T47D (cell line): ENCODE data around the gene RNLS.
"Not testable (repeated sequence)": the region's sequence is repeated elsewhere in the genome, so short reads cannot be mapped to it uniquely, and the experiment has no call there.

Experiments
- DNase-seq, 2 experiments: peaks; one replicate each; pipeline versions ENCODE4 v3.0.0 to v3.0.0-alpha.2; 2011 to 2012; ENCODE audit warnings: low read depth in 1 of 2, low spot score in 1 of 2
- JUND ChIP-seq: IDR thresholded peaks from 2 replicates; pipeline ENCODE4 v1.6.1; 2012; ENCODE audit warnings: low read depth
- in situ Hi-C: cut with HindIII; loops from 2 replicates; pipeline ENCODE4 v1.10.0; 2016; ENCODE audit warnings: low sequenced_read_pairs, low pct_unique_long_range_greater_than_20kb

The RNLS gene

GRCh38 chr10:88281592-88282347 is 301.3 kb downstream of the RNLS start:
- in situ Hi-C loops = no loop called here
- no peak for TF ChIP-seq JUND
- DNase-seq = no peak

GRCh38 chr10:88280518-88280917 is 302.6 kb downstream of the RNLS start:
- TF ChIP-seq JUND = no peak
- DNase-seq = no peak
- in situ Hi-C loops = no loop called here

DNA sequence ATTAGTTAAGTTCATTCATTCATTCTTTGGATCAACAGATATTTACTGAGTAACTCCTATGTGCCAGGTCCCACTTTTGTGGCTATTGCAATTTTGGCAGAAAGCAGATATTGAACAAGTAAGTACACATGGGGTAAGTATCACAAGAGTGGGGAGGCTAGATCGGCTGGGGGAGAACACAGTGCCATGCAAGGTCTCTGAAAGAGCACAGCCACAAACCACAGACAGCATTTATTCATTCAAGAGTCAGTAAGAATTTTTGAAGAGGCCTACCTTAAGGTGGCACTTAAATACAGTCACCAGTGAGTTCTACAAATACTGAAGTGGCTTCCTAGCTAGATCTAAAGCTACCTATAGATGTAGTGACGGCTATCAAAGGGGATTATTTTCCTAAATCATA is 304.2 kb downstream of the RNLS start:
- no peak for DNase-seq
- in situ Hi-C loops = no loop called here
- no peak for TF ChIP-seq JUND

- in situ Hi-C loops, DNase-seq: not testable (repeated sequence)
These were observed 306.2 kb downstream of the RNLS start for GRCh38 chr10:88276945-88277344.

DNA sequence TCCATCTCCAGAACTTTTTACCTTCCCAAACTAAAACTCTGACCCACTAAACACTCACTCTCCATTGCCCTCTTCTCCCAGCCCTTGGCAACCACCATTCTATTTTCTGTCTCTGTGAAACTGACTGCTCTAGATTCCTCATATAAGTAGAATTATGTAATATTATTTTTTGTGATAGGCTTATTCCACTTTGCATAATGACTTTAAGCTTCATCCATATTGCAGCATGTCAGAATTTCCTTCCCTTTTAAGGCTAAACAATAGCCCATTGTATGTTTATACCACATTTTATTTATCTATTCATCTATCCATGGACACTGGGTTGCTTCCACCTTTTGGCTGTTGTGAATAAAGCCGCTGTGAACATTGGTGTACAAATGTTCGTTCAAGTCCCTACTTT is 308.8 kb downstream of the RNLS start:
- no peak for DNase-seq
- TF ChIP-seq JUND = no peak
- in situ Hi-C loops = no loop called here

GRCh38 chr10:88273567-88273966 is 309.6 kb downstream of the RNLS start:
- no peak for DNase-seq
- in situ Hi-C loops = no loop called here
- no peak for TF ChIP-seq JUND

DNA sequence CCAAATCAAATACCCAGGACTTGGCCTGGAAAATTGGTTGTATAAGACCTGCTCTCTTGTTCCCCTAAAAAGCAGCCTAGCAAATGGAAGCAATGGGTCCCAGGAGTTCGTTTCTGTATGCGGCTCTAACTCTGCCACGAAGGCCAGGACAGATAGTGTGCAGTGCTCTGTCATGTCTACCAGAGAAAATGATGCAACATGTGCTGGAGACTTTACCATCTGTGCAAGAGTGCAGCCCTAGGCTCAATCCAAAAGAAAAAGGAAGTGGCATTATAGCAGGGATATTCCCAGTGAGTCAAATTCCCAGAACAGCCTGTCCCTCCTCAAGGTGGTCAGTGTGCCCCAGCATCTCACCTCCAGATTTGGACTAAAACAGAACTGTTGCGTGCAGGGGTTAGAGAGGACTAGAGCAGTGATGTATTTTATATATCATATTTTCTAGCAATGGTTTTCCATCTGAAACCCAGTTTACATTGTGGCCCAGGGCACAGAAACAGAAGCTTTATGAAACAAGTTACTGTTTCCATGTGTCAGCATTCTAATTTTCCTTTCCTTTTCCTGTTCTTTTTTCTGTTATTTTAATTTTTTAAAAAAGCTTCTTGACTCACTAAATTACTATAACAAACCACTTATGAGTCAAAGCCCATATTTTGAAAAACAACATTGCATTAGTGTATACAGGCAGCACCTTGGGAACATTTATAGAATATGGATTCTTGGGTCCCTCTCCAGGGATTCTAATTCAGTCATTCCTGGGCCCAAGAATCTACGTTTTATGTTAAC is 311.2 kb downstream of the RNLS start:
- in situ Hi-C loops = no loop called here
- no peak for DNase-seq
- no peak for TF ChIP-seq JUND

DNA sequence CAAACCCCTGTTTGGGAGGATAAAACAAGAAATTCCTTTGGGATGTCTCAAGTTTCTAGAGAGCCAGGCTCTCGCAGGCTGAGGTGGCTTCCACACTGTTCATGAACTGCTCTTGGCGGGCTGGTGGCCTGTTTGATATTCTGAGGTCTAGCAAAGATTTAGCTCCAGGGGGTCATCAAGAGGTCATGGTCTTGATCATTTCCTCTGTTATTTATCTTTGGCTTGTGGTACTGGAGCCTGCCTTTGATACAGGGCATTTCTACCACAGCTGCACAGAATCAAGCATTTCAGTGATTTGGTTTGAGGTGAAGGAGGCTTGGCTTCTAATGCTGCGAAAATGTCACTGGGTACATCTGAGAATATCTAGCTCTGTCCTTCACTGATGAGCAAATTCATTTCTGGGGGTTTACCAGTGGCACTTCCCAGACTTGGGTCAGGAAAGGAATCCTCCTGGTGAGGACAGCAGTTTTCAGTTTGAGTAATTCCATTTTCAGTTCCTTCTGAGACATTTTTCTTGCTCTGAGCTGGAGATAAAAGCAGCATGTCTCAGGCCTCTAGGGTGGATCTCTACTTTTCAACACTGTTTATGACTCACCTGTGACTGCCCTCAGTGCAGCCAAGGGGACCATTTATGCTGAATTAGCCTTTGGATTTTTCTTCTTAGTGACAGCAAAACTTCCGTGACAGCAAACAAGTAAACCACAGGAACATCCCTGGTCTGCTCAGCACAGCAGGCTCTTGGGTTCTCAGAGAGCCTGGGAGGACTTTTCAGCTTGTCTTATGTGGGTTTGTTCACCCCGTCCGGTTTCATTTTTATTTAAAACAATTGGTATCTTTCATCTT is 312.0 kb downstream of the RNLS start:
- DNase-seq = no peak
- no peak for TF ChIP-seq JUND

DNA sequence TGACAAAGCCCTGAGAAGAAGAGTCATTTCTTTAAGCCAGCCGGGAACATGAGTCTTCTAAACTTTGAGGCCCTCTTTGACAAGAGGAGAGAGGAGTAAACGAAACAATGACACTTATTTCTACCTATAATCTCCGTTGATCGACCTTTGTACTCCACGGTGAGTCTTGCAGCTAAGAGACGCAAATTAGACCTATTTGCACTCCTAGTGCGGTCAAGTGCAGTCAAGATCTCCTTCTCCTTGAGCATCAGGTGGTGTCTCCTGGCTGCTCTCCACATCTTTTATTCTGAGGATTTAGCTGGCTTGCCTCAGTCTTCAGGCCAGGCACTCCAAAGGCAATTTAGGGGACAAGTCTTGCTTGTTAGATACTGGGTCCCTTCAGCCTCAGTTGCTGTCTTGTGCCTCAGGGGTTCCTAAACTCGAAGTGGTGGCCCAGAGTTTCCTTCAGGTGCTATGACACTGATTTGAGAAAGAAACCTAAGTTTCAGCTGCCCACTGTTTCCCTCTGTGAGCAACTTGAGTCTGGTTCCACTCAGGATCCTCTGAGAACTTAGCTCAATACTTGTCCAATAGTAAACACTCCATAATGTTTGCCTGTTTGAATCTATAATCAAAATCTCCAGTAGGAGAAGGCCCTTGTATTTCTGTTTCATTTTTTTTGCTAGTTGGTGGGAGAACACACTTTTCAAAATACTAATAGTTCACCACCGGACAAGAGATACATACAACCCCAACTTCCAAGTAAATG is 312.9 kb downstream of the RNLS start:
- TF ChIP-seq JUND = no peak
- DNase-seq = no peak
- in situ Hi-C loops = no loop called here

More for the DNA sequence above, 312.0 kb downstream of the RNLS start:
- in situ Hi-C loops = no loop called here

- DNase-seq = no peak
- TF ChIP-seq JUND = no peak
These were observed 320.4 kb downstream of the RNLS start for GRCh38 chr10:88262591-88263234.

GRCh38 chr10:88261152-88261551 is 322.0 kb downstream of the RNLS start:
- no peak for TF ChIP-seq JUND
- in situ Hi-C loops = no loop called here
- DNase-seq = no peak

More at GRCh38 chr10:88262591-88263234, 320.4 kb downstream of the RNLS start:
- in situ Hi-C loops = no loop called here
